Stimulated activated effector memory CD8-positive, alpha-beta T cell treated with anti-CD3 and anti-CD28 coated beads, Interleukin-12 subunit alpha, Interleukin-12 subunit beta, amount 100 ng/mL, for 72 hours (primary cell): Measurements from ENCODE around the gene APLF.

Experiments used
- ATAC-seq: fragments of 150-1000 bp; cut with Tn5 transposase; 2 replicates; pipeline ENCODE4 v1.10.0; 2021
- DNase-seq, 2 donors: peaks; one replicate each; pipeline ENCODE4 v3.0.0; 2021 to 2022; ENCODE audit warnings: low spot score in 2 of 2
- H3K27ac Mint-ChIP-seq: one replicate; pipeline ENCODE4 v1.8.0; 2022; ENCODE audit warnings: mild to moderate bottlenecking, mixed read lengths
- H3K36me3 Mint-ChIP-seq: one replicate; pipeline ENCODE4 v1.8.0; 2022; ENCODE audit warnings: mild to moderate bottlenecking, mixed read lengths
- H3K4me1 Mint-ChIP-seq: one replicate; pipeline ENCODE4 v1.8.0; 2022; ENCODE audit warnings: mixed read lengths
- H3K4me3 Mint-ChIP-seq: one replicate; pipeline ENCODE4 v1.8.0; 2022; ENCODE audit warnings: mild to moderate bottlenecking, mixed read lengths
- H3K9me3 Mint-ChIP-seq: one replicate; pipeline ENCODE4 v1.8.0; 2022; ENCODE audit warnings: mixed read lengths

Gene APLF

DNA sequence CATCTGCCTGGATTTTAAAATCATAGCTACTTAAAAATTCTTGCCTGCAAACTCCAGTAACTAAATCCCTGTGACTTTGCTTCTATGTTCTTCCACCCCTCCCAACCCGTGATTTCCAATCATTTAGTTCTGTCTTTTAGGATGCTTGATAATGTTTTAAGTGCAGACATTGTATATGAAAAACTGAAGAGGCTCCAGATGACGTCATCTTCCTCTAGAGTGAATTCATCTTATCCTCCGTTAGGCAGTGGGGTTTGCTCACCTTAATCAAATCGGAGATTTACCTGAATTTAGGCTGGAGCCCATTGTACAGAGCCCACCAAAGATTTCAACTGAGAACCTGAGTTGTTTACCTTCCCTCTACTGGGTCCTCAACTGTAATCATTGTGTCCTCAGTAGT is 11.2 kb upstream of the APLF start:
- no peak overlapping the region for H3K4me3 Mint-ChIP-seq
- H3K9me3 Mint-ChIP-seq, result no peaks in the 10 kb centered on the region
- H3K27ac Mint-ChIP-seq, result no peak overlapping the region
- H3K4me1 Mint-ChIP-seq, result peaks cover 7% of the 10 kb centered on the region
- no peak for ATAC-seq
- no peak for DNase-seq
- H3K36me3 Mint-ChIP-seq, result no peaks in the 10 kb centered on the region

DNA sequence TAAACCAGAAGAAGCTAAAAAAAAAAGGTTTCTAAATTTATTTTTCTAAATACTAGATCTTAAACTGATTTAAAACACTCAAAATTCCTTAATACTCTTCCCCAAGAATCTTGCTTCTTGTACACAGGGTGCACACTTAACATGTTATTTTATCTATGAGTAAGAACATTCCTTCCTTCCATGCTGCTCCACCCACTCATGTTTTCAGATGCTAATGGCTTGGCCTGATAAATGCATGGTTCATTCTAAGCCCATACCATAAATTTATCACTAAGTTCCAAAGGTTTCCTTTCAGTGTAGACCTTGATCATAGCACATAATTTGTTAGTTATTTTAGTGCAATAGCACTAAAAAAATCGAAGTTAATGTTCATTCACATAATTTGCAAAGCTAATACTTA is 8.4 kb upstream of the APLF start:
- no peak for ATAC-seq
- no peak for DNase-seq

DNA sequence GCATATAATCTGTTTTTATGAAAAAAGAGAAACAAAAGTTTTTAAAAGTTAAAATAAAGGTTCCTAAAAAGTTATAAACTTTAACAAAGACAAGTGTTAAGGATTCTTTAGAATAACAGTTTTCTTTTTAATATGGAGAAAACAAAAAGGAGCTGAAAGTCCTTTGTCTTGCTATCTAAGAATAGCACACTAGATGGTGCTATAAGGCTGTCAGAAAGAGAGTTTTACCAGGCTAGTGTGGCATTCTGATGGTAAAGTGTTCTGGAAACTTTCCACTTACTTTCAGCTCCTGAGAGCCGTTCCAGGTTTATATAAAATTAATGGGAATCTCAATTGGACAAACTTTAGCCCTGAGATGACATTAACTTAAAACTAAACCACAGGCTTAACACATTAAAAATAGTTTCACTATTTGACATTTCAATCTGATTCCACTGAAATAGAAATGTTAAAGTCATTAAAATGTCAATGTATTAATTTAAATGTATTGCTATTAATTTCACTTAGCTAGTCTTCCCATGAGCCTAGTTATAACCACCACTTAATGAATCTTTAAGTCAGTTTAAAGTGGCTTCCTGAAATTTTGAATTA is 4.0 kb upstream of the APLF start:
- Mint-ChIP-seq H3K36me3 (peaks cover 14% of the 10 kb centered on the region), H3K9me3 (no peaks in the 10 kb centered on the region), H3K27ac (no peak overlapping the region), H3K4me3 (no peak overlapping the region), H3K4me1 (peaks cover 31% of the 10 kb centered on the region)
- ATAC-seq (no peak), DNase-seq (no peak)

More for the DNA sequence above, 8.4 kb upstream of the APLF start:
- Mint-ChIP-seq H3K4me3 (no peak overlapping the region), H3K36me3 (no peaks in the 10 kb centered on the region), H3K9me3 (no peaks in the 10 kb centered on the region), H3K4me1 (peaks cover 1% of the 10 kb centered on the region), H3K27ac (no peak overlapping the region)

DNA sequence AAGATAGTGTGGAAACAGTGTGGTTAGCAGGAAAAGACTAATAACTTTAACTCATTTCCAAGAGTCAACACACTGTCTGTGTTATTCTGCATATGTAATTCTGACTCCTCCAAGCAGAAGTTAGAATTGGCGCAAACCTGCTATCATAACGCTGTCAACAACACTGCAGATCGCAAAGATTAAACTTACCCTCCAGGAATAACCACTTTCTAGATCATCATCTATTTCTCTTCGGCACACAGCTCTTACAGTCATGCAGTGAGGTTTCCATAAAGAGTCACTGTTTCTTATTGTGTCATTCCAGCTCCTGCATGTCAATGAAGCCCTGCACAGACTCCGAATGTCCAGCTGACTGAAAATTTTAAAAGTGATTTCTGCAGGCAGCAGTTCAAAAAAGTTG is 2.7 kb upstream of the APLF start:
- H3K27ac Mint-ChIP-seq, result no peak overlapping the region
- peaks cover 42% of the 10 kb centered on the region for H3K4me1 Mint-ChIP-seq
- no peak for DNase-seq
- H3K36me3 Mint-ChIP-seq, result peaks cover 14% of the 10 kb centered on the region
- H3K4me3 Mint-ChIP-seq, result peak overlapping the region; percentile 98
- ATAC-seq, result no peak
- no peaks in the 10 kb centered on the region for H3K9me3 Mint-ChIP-seq

DNA sequence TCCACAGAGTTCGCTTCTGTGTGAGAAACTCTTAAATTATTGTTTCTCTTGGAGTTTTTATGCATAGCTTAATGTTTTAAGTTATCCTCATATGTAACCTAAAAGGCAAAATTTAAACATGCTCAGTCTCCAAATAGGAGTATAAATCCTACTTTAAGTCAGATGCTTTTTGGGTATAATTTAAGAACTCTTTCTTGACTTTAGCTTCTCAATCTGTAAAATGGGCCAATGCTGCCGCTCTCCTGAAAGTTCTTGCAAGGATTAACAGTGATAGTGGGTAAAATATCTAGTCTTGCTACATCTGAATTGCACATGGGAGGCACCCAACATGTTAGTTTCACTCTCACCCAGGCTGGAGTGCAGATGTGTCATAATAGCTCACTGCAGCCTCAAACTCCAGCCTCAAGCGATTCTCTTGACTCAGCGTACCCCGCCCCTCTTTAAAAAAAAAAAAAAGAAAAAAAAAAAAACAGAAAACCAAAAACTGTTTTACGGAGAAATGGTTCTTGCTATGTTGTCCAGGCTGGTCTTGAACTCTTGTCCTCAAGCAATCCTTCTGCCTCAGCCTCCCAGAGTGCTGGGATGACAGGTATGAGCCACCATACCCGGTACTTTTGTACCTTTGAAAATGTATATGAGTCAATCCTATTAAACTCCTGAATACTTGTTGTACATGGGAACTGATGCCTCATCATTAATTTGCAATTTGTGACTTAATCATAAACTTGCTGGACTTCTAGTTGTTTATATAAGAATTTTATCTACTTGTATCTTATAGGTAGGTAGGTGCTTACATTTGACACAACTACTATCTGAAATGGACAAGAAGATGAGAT is 2.1 kb upstream of the APLF start:
- H3K27ac Mint-ChIP-seq, result peak overlapping the region; percentile 96
- H3K4me3 Mint-ChIP-seq, result peak overlapping the region; percentile 98
- H3K4me1 Mint-ChIP-seq, result peaks cover 42% of the 10 kb centered on the region
- ATAC-seq (peak; percentile 70), DNase-seq (peak in 1 of 2 donors; percentile 71)
- H3K9me3 Mint-ChIP-seq, result no peaks in the 10 kb centered on the region
- H3K36me3 Mint-ChIP-seq, result peaks cover 14% of the 10 kb centered on the region

DNA sequence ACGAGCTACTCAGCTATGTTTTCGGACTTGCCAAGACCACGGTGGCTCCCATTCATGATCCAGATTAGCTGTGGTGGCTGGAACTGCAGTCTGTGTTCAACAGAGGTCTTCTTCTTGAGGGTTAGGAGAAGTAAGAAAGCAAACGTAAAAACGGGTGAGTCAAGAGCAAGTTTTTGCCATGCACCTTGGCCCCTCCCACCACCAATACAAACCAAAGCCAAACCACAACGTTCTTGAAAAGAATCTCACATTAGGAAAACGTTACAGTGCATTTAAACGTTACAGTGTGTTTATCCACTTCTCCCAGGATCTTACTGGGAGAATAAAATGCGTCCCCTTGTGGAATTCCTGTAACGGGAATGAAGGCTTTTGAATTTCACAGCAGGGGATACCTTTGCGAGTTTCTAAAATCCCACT is 1.0 kb upstream of the APLF start:
- Mint-ChIP-seq H3K36me3 (peaks cover 14% of the 10 kb centered on the region), H3K4me1 (peaks cover 42% of the 10 kb centered on the region), H3K4me3 (peak overlapping the region; percentile 98), H3K27ac (peak overlapping the region; percentile 96), H3K9me3 (no peaks in the 10 kb centered on the region)
- DNase-seq, result peak in 1 of 2 donors; percentile 75
- ATAC-seq, result peak; percentile 16

DNA sequence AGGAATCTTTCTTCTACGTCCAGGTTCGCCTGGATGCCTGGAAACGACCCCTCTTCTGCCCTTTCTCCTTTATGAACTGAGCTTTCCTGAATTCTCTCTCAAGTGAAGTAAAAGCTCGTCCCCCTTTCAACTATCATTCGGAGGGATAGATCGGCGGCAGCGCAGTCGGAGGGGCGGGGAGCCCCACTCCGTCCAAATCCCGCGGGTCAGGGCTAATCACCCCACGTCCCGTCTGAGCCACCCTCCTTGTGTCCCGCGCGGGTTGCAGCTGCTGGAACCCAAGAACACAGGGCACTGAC is 658 bp upstream of the APLF start:
- Mint-ChIP-seq H3K9me3 (no peaks in the 10 kb centered on the region), H3K36me3 (peaks cover 14% of the 10 kb centered on the region), H3K27ac (peak overlapping the region; percentile 96), H3K4me3 (peak overlapping the region; percentile 98), H3K4me1 (peaks cover 42% of the 10 kb centered on the region)
- no peak for ATAC-seq
- DNase-seq, result no peak

DNA sequence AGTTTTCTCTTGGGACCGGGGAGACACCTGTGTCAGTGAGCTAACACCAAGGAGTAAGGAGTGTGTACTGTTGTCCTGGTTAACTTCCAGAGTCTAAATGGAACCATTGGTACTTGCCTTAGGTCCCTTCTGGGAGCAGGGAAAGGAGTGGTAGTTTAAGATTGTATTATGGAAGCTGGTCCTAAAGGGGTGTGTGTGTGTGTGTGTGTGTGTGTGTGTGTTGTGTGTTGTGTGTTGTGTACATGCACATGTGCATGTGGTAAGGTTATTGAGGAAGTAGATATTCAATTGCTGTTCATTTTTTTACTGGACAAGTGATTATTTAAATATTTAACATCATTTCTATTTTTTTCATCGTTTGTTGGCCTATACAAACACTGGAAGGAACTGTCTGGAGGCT is 1.4 kb downstream of the APLF start:
- H3K27ac Mint-ChIP-seq, result peak overlapping the region; percentile 96
- DNase-seq (no peak), ATAC-seq (no peak)
- H3K4me1 Mint-ChIP-seq, result peaks cover 42% of the 10 kb centered on the region
- H3K9me3 Mint-ChIP-seq, result no peaks in the 10 kb centered on the region
- H3K4me3 Mint-ChIP-seq, result peak overlapping the region; percentile 98
- peaks cover 14% of the 10 kb centered on the region for H3K36me3 Mint-ChIP-seq

DNA sequence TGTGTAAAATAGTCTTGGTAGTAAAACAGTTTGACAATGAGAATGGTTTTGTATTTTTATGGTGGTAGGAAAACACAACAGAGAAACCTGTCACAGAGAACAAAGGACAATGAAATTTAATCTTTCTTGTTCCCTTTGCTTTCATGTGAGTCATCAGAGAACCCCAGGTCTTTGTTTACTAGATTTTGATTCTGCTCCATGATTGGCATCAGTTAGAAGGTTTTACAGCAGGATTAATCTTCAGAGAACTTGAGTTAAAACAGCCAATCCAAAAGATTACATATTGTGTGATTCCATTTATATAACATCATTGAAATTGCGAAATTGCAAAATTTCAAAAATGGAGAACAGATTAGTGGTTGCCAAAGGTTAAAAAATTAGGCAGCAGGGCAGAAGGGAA is 2.5 kb downstream of the APLF start:
- Mint-ChIP-seq H3K4me1 (peaks cover 32% of the 10 kb centered on the region), H3K4me3 (no peak overlapping the region), H3K36me3 (peaks cover 14% of the 10 kb centered on the region), H3K27ac (no peak overlapping the region), H3K9me3 (no peaks in the 10 kb centered on the region)
- DNase-seq (no peak), ATAC-seq (no peak)

DNA sequence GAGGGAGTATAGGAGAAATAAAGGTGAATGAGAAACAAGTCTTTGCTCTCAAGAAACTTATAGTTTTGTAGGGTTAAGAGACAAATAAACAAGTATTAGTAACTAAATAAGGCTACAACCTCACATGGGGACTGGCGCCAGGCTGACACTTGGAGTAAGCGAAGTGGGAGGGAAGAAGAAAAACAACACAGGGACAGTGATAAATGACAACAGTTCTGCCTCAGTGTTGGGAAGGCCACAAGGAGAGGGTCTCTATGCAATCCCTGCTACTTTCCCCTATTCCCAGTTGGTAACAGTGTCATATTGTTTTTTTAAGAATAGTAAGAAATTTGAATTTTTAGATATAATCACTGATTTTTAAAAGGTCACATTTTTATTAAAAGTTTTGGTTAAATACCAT is 4.0 kb downstream of the APLF start:
- DNase-seq (no peak), ATAC-seq (no peak)
- H3K36me3 Mint-ChIP-seq, result peaks cover 11% of the 10 kb centered on the region
- H3K27ac Mint-ChIP-seq, result no peak overlapping the region
- no peak overlapping the region for H3K4me3 Mint-ChIP-seq
- H3K4me1 Mint-ChIP-seq, result peaks cover 20% of the 10 kb centered on the region
- no peaks in the 10 kb centered on the region for H3K9me3 Mint-ChIP-seq

DNA sequence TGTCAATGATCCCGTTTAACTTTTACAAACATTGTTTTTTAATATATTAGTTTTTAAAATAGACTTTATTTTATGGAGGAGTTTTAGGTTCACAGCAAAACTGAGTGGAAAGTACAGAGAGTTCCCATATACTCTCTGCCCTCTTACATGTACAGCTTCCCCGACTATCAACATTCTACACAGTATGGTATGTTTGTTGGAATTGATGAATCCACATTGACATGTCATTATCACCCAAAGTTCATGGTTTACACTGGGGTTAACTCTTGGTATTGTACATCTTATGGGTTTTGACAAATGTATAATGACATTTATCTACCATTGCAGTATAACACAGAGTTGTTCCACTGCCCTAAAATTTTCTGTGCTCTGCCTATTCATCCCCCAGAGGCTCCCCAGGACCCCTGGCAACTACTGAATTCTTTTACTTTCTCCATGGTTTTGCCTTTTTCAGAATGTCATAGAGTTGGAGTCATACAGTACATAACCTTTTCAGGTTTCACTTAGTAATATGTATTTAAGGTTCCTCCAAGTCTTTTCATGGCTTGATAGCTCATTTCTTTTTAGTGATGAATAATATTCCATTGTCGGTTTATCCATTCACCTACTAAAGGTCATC is 5.5 kb downstream of the APLF start:
- H3K4me3 Mint-ChIP-seq, result no peak overlapping the region
- DNase-seq (no peak), ATAC-seq (peak; percentile 11)
- no peaks in the 10 kb centered on the region for H3K9me3 Mint-ChIP-seq
- H3K36me3 Mint-ChIP-seq, result no peaks in the 10 kb centered on the region
- no peak overlapping the region for H3K27ac Mint-ChIP-seq
- H3K4me1 Mint-ChIP-seq, result peaks cover 15% of the 10 kb centered on the region

DNA sequence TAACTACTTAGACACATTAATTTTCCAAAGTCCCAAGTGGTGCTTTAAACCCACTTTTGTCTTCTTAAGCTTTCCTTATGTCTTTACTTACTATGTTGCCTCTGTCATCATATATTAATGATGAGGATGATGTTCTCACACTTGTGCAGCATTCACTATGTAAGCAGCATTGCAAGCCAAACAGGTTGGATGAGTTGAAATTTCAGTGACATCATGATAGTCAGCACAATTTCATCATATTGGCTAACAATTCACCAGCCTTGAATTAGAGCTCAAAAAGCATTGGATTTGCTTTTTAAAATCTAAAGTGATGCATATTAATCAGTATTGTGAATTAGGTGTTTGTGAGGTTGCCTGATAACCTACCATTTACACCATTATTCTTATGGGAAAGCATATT is 7.7 kb downstream of the APLF start:
- H3K9me3 Mint-ChIP-seq, result no peaks in the 10 kb centered on the region
- no peak for DNase-seq
- H3K36me3 Mint-ChIP-seq, result no peaks in the 10 kb centered on the region
- no peaks in the 10 kb centered on the region for H3K4me1 Mint-ChIP-seq
- H3K4me3 Mint-ChIP-seq, result no peak overlapping the region
- H3K27ac Mint-ChIP-seq, result no peak overlapping the region
- no peak for ATAC-seq

DNA sequence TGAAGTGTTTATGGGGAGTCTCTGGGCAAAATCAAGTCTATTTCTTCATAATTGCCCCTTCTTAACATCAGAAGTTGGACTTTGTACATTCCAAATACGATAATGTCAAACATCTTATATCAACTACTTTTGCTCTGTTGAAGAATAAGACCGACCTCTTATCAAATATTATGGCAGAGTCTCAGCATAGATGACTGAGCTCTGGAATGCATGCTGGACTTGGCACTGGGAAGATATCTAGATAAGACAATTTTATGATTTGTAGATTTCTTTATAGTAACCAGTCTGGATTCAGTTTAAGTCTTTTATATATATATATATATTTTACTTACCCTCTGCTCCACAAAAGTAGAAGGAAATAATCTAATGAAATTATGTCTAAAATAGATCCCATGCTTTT is 8.2 kb downstream of the APLF start:
- Mint-ChIP-seq H3K27ac (no peak overlapping the region), H3K4me3 (no peak overlapping the region), H3K9me3 (no peaks in the 10 kb centered on the region), H3K36me3 (no peaks in the 10 kb centered on the region), H3K4me1 (no peaks in the 10 kb centered on the region)
- ATAC-seq (no peak), DNase-seq (no peak)

DNA sequence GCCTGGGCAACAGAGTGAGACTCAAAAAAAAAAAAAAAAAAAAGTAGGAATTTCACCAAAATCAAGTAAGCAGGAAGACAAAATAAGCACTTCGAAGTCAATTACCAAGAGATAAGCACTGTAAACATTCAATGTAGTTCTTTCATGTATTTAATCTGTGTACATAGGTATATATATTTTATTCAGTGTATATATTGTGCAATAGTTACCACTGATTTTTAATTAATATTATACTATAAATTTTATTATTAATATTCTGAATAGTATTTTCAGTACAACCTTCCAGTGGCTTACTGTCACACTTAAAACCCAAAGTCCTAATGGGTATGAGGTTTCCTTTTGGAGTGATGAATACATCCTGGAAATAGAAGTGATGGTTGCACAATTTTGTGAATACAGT is 9.1 kb downstream of the APLF start:
- Mint-ChIP-seq H3K9me3 (no peaks in the 10 kb centered on the region), H3K4me1 (no peaks in the 10 kb centered on the region), H3K27ac (no peak overlapping the region), H3K4me3 (no peak overlapping the region), H3K36me3 (no peaks in the 10 kb centered on the region)
- ATAC-seq (no peak), DNase-seq (no peak)

DNA sequence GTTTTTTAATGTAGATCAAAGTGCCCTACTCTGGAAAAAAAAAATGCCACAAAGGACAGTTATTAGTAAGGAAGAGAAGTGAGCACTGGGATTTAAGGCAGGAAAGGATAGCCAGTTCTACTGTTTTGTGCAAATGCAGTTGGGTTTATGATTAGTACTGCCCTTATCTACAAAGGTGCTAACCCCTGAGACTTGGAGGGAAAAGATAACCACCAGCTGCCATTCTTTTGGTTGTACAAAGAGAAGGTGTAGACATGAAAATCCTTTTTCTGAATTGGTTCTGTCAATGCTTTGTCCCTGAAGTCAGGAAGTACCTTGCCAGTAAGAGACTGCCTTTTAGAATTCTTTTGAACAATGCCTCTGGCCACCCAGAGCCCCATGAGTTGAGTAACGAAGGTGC is 11.3 kb downstream of the APLF start:
- no peak for ATAC-seq
- Mint-ChIP-seq H3K27ac (no peak overlapping the region), H3K4me3 (no peak overlapping the region), H3K36me3 (no peaks in the 10 kb centered on the region), H3K4me1 (no peaks in the 10 kb centered on the region), H3K9me3 (no peaks in the 10 kb centered on the region)
- no peak for DNase-seq

DNA sequence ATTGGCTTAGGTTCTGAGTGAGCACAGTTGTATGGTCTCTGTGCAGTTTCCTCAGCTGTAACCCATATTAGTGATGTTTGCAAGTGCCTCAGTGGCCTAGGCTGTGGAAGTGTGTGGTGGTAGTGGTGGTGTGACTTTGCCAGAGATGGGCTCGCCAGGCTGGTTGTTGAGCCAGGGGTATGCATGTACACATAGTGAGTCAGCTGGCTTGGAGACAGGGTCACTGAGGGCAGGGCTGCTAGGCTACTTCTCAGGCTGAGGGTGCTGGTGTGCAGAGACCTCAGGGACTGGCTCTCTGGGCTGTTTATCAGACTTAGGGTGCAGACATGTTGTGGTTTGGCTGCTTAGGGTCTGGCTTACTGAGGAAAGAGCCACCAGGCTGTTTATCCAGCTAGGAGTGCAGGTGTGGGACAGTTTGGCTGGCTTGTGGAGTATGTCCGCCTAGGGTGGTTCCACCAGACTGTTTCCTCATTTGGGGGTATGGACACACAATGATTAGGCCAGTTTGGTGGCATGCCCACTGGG is 15.0 kb downstream of the APLF start:
- no peaks in the 10 kb centered on the region for H3K4me1 Mint-ChIP-seq
- ATAC-seq (peak; percentile 32), DNase-seq (no peak)
- H3K9me3 Mint-ChIP-seq, result no peaks in the 10 kb centered on the region
- H3K27ac Mint-ChIP-seq, result peak overlapping the region; percentile 10
- H3K4me3 Mint-ChIP-seq, result no peak overlapping the region
- no peaks in the 10 kb centered on the region for H3K36me3 Mint-ChIP-seq
